A549 (cell line): Measurements from ENCODE around the gene APMAP. TPM values are rescaled to one million over a fixed set of nuclear protein-coding genes. Genes with fewer than 3 reads are reported as not detected.

Experiments
- ATAC-seq, 2 experiments: fragments of 200-7000 bp in 1 of 2; fragments of >200 bp in 1 of 2; cut with Nextera tagmentation in 1 of 2; cut with Tn5 transposase in 1 of 2; 3 replicates each; pipeline versions ENCODE4 v1.8.0 to v1.9.1; 2018 to 2020; ENCODE audit warnings: mild to moderate bottlenecking in 1 of 2, moderate library complexity in 1 of 2
- CTCF ChIA-PET: fragments of 300-600 bp; sonication (Branson Sonifier 250); formaldehyde crosslinking; extraction: SDS; loops from one replicate; lab custom pipeline; 2021; ENCODE audit warnings: antibody characterized with exemption, inconsistent platforms; lab: Yijun Ruan, JAX
- POLR2A ChIA-PET: fragments of 350-600 bp; formaldehyde crosslinking; extraction: SDS; loops from one replicate; lab custom pipeline; 2021; ENCODE audit warnings: antibody characterized with exemption, inconsistent platforms; lab: Yijun Ruan, JAX
- DNase-seq, 2 experiments: peaks; one replicate each; pipeline versions ENCODE4 v3.0.0 to v3.0.0-alpha.2; 2011 to 2016; ENCODE audit warnings: low read depth in 1 of 2, low spot score in 1 of 2
- FAIRE-seq: peaks from 2 replicates; lab custom pipeline; 2011; peaks lifted over from hg19 to GRCh38; lab: Jason Lieb, UNC
- H3K27ac ChIP-seq, 2 experiments: fragments of >200 bp; sonication (Bioruptor Twin); formaldehyde crosslinking; 3 replicates each; pipeline ENCODE4 v1.5.1; 2016 to 2017
- H3K4me1 ChIP-seq: fragments of >200 bp; sonication (Bioruptor Twin); formaldehyde crosslinking; 3 replicates; pipeline ENCODE4 v1.6.1; 2016
- H3K4me2 ChIP-seq: fragments of >200 bp; sonication (Bioruptor Twin); formaldehyde crosslinking; 3 replicates; pipeline ENCODE4 v1.6.1; 2016
- H3K4me3 ChIP-seq: fragments of >200 bp; sonication (Bioruptor Twin); formaldehyde crosslinking; 3 replicates; pipeline ENCODE4 v1.5.1; 2016
- H3K9me3 ChIP-seq: fragments of >200 bp; sonication (Bioruptor Twin); formaldehyde crosslinking; 3 replicates; pipeline ENCODE4 v1.6.1; 2016
- CBX2 ChIP-seq: fragments of 200-600 bp; sonication (generic); IDR thresholded peaks from 2 replicates; pipeline ENCODE4 v1.6.1; 2016; ENCODE audit warnings: low read depth, mild to moderate bottlenecking, borderline replicate concordance
- CEBPB ChIP-seq, 2 experiments: fragments of >200 bp in 1 of 2; sonication (Bioruptor Twin) in 1 of 2; formaldehyde crosslinking in 1 of 2; IDR thresholded peaks; 2 replicates each; pipeline ENCODE4 v1.6.1; 2012 to 2016
- CHD2 ChIP-seq: fragments of 150-350 bp; IDR thresholded peaks from 2 replicates; pipeline ENCODE4 v1.6.1; 2014; ENCODE audit warnings: low read length; ENCODE audit not compliant: partially characterized antibody
- CHD4 ChIP-seq: fragments of 200-600 bp; sonication (generic); IDR thresholded peaks from 2 replicates; pipeline ENCODE4 v1.6.1; 2016; ENCODE audit warnings: antibody characterized with exemption, mild to moderate bottlenecking, borderline replicate concordance
- EHMT2 ChIP-seq: fragments of 200-600 bp; sonication (generic); IDR thresholded peaks from 2 replicates; pipeline ENCODE4 v1.6.1; 2016; ENCODE audit warnings: antibody characterized with exemption, low read depth, mild to moderate bottlenecking, moderate library complexity
- EP300 ChIP-seq, 2 experiments: fragments of >200 bp; sonication (Bioruptor Twin); formaldehyde crosslinking; IDR thresholded peaks; 2 replicates in 1 of 2; 3 replicates in 1 of 2; pipeline ENCODE4 v1.6.1; 2016 to 2017
- ESRRA ChIP-seq: fragments of 150-350 bp; IDR thresholded peaks from 2 replicates; pipeline ENCODE4 v1.6.1; 2014; ENCODE audit warnings: mild to moderate bottlenecking, low read length, borderline replicate concordance
- FOSL2 ChIP-seq, 2 experiments: fragments of 450-650 bp in 1 of 2; fragments of >200 bp in 1 of 2; sonication (Bioruptor Twin) in 1 of 2; formaldehyde crosslinking; IDR thresholded peaks; 2 replicates each; pipeline versions ENCODE4 v1.5.0 to v1.6.1; 2016 to 2020; ENCODE audit warnings: mild to moderate bottlenecking in 1 of 2, moderate library complexity in 1 of 2
- FOXS1 ChIP-seq: fragments of 250-450 bp; sonication (Bioruptor Pico); IDR thresholded peaks from 2 replicates; pipeline ENCODE4 v1.5.0; 2020; ENCODE audit warnings: mild to moderate bottlenecking, moderate library complexity
- HEYL ChIP-seq: fragments of 250-450 bp; sonication (Bioruptor Pico); IDR thresholded peaks from 2 replicates; pipeline ENCODE4 v1.8.0; 2021; ENCODE audit warnings: mild to moderate bottlenecking, moderate library complexity
- HOXA7 ChIP-seq: fragments of 250-450 bp; sonication (Bioruptor Pico); IDR thresholded peaks from 2 replicates; pipeline ENCODE4 v1.5.0; 2020; ENCODE audit warnings: mild to moderate bottlenecking, moderate library complexity
- HOXB13 ChIP-seq: fragments of 250-450 bp; sonication (Bioruptor Pico); IDR thresholded peaks from 2 replicates; pipeline ENCODE4 v1.5.0; 2020; ENCODE audit warnings: low read depth, mild to moderate bottlenecking, moderate library complexity
- JUN ChIP-seq, 2 experiments: fragments of >200 bp; sonication (Bioruptor Twin); formaldehyde crosslinking; IDR thresholded peaks; 2 replicates in 1 of 2; 3 replicates in 1 of 2; pipeline ENCODE4 v1.6.1; 2016 to 2017
- KDM5A ChIP-seq: fragments of 200-600 bp; sonication (generic); IDR thresholded peaks from 2 replicates; pipeline ENCODE4 v1.6.1; 2016; ENCODE audit warnings: antibody characterized with exemption, mild to moderate bottlenecking
- MAZ ChIP-seq: fragments of 150-350 bp; IDR thresholded peaks from 2 replicates; pipeline ENCODE4 v1.6.1; 2014; ENCODE audit warnings: antibody characterized with exemption, low read depth, low read length, borderline replicate concordance
- NR3C1 ChIP-seq: fragments of >200 bp; sonication (Bioruptor Twin); formaldehyde crosslinking; IDR thresholded peaks from 3 replicates; pipeline ENCODE4 v1.6.1; 2017
- POLR2AphosphoS2 ChIP-seq: conservative IDR thresholded peaks from 2 replicates; pipeline ENCODE4 v1.6.1; 2012; ENCODE audit warnings: low read length, improper control_type of control experiment, inconsistent platforms
- RNF2 ChIP-seq: fragments of 200-600 bp; sonication (generic); IDR thresholded peaks from 2 replicates; pipeline ENCODE4 v1.6.1; 2016; ENCODE audit warnings: low read depth, mild to moderate bottlenecking, antibody characterized with exemption, moderate library complexity, borderline replicate concordance
- ZSCAN20 ChIP-seq: fragments of 250-450 bp; sonication (Bioruptor Pico); IDR thresholded peaks from 2 replicates; pipeline ENCODE4 v1.8.0; 2022; ENCODE audit warnings: mild to moderate bottlenecking, moderate library complexity
- WGBS: methylation state at CpG from one replicate; pipeline ENCODE4 v1.1.6; 2017; ENCODE audit errors: missing lambda C conversion rate; 5-methylcytosine and 5-hydroxymethylcytosine counted together
- polyA plus RNA-seq, 4 experiments: library from polyadenylated mRNA; depleted of rRNA in 3 of 4; stranded (reverse); fragments of >200 nt; fragmentation: RNase III in 1 of 4; extraction: RNeasy Plus Mini Kit Qiagen cat#74134 plus additional on column Dnase treatment in 1 of 4; gene quantifications; 2 replicates in 3 of 4; 3 replicates in 1 of 4; pipeline ENCODE4 v1.2.3, GENCODE V29; 2011 to 2017
- TF ChIP-seq, protein P1 (sequence below): fragments of 150-350 bp; IDR thresholded peaks from 2 replicates; pipeline ENCODE4 v1.6.1; 2014; ENCODE audit warnings: low read depth, mild to moderate bottlenecking, low read length
- TF ChIP-seq, protein P2 (sequence below): fragments of 250-450 bp; sonication (Bioruptor Pico); IDR thresholded peaks from 2 replicates; pipeline ENCODE4 v1.5.0; 2021; ENCODE audit warnings: mild to moderate bottlenecking, moderate library complexity, borderline replicate concordance
- TF ChIP-seq, protein P3 (sequence below): fragments of 450-650 bp; IDR thresholded peaks from 2 replicates; pipeline ENCODE4 v1.6.1; 2014; ENCODE audit warnings: antibody characterized with exemption
- TF ChIP-seq, protein P4 (sequence below): fragments of 250-450 bp; sonication (Bioruptor Pico); IDR thresholded peaks from 2 replicates; pipeline ENCODE4 v1.5.0; 2020; ENCODE audit warnings: low read depth, mild to moderate bottlenecking, moderate library complexity

APMAP gene
- polyA plus RNA-seq, 2 of the 4 experiments (the other 2 are of a cell fraction), result 113 to 141 TPM

DNA sequence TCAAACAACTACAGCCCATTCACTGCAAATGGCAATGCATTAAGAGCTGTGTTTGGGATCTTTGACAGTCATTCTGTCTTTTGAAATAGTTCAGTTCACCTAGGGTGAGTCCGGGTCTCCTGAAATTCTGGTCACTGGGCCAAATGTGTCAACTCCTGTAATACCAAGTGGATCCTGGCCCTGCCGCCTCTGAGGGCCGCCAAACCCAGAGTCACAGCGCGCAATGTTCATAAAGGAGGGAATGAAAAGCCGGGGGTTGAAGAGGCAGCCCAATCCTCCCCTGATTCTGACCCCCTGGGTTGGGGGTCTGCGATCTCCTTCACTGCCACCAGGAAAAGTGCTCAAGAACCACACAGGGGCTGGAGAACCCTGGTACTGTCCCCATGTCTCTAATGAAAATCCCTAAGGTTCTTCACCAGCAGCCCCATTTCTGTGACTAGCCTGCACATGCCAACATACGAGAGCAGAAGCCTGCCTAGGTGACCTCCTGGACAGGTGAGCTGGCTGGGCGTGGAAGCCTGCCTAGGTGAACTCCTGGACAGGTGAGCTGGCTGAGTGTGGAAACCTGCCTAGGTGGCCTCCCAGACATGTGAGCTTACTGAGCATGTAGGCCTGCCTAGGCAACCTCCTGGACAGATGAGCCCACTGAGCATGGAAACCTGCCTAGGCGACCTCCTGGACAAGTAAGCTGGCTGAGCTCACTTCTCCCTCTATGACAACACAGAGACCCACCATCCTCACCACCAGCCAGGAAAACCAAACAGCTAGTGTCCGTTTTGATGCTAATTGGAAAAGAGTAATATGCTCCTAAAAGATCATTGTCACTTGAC lies 16.1 kb upstream of the APMAP start:
- Histone ChIP-seq H3K4me3 (no peak overlapping the region), H3K4me2 (no peak overlapping the region), H3K27ac (no peak overlapping the region), H3K4me1 (peaks cover 7% of the 10 kb centered on the region; the same call in 1 of the 3 replicates), H3K9me3 (no peaks in the 10 kb centered on the region)
- FAIRE-seq (no peak), ATAC-seq (no peak)
- WGBS, result 82% methylated on average over 11 of the region's 11 CpGs
- POLR2A ChIA-PET, result no interaction called here
- TF ChIP-seq, protein P1, sequence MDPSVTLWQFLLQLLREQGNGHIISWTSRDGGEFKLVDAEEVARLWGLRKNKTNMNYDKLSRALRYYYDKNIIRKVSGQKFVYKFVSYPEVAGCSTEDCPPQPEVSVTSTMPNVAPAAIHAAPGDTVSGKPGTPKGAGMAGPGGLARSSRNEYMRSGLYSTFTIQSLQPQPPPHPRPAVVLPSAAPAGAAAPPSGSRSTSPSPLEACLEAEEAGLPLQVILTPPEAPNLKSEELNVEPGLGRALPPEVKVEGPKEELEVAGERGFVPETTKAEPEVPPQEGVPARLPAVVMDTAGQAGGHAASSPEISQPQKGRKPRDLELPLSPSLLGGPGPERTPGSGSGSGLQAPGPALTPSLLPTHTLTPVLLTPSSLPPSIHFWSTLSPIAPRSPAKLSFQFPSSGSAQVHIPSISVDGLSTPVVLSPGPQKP, result no peak
- no peak for TF ChIP-seq HEYL (CRISPR knock-in tag)
- no peak for TF ChIP-seq ESRRA
- TF ChIP-seq FOXS1, result no peak
- TF ChIP-seq CBX2, result no peak
- no peak for TF ChIP-seq FOSL2 (IDR thresholded peaks at IDR 0.05)
- no peak for TF ChIP-seq FOSL2 (CRISPR knock-in tag; IDR thresholded peaks at IDR 0.05)
- no peak for TF ChIP-seq CEBPB (IDR thresholded peaks at IDR 0.05)
- no peak for TF ChIP-seq EP300 (IDR thresholded peaks at IDR 0.05)
- no peak for TF ChIP-seq POLR2AphosphoS2
- no peak for TF ChIP-seq RNF2
- no peak for TF ChIP-seq NR3C1
- TF ChIP-seq, all 56 proteins: peak for 0
- no peak for DNase-seq
- CTCF ChIA-PET, result interaction anchor here (0.7 to 14.2 kb wide), 9 partner anchors 10 to 286 kb away, joined by 3 to 113 read pairs (median 3); no protein-coding TSS in a partner anchor

DNA sequence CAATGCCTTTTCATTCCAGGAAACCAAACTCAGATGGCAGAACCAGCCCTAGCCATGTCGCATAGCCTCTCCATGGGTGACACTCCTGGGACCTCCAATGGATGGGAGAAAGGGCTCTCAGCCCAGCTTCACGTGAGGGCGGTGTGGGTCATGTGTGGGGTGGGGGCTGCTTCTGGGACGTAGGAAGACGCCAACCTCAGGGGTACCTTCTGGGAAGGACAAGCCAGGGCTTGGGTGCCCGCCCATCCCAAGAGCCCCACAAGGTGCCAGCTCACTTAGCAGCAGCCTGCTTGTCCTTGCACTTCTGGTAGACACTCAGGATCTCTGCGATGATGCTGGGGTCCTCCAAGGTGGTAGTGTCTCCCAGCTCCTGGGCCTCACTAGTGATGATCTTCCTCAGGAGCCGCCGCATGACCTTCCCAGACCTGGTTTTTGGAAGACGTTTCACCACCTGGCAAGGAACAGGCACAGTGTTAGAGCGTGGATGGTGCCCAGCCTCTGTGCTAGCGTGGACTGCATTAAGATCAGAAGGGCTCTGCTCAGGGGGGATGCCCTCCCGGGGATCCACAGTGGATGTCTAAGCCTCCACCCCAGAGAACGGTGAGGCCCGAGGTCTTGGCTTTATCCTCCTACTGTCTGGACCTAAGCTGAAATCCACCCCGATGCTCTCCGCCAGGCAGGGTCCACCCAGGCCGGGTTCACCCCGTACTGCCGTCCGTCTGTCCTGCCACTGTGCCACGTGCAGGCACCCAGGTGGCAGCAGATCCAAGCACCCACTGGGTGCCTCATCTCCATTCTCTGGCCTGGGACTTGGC lies 15.1 kb upstream of the APMAP start:
- peaks cover 4% of the 10 kb centered on the region; the same call in 1 of the 3 replicates for H3K9me3 ChIP-seq
- no peak for DNase-seq
- CTCF ChIA-PET, result interaction anchor here (1.1 to 14.2 kb wide), 7 partner anchors 11 to 171 kb away, joined by 3 to 113 read pairs (median 4); no protein-coding TSS in a partner anchor
- no peak for FAIRE-seq
- peaks cover 7% of the 10 kb centered on the region; the same call in 1 of the 3 replicates for H3K4me1 ChIP-seq
- POLR2A ChIA-PET, result no interaction called here
- no peak overlapping the region for H3K27ac ChIP-seq
- no peak overlapping the region for H3K4me2 ChIP-seq
- ATAC-seq, result no peak; a peak in 1 of 6 replicates
- WGBS, result 90% methylated on average over 22 of the region's 22 CpGs
- no peak for TF ChIP-seq EHMT2
- no peak overlapping the region for H3K4me3 ChIP-seq

DNA sequence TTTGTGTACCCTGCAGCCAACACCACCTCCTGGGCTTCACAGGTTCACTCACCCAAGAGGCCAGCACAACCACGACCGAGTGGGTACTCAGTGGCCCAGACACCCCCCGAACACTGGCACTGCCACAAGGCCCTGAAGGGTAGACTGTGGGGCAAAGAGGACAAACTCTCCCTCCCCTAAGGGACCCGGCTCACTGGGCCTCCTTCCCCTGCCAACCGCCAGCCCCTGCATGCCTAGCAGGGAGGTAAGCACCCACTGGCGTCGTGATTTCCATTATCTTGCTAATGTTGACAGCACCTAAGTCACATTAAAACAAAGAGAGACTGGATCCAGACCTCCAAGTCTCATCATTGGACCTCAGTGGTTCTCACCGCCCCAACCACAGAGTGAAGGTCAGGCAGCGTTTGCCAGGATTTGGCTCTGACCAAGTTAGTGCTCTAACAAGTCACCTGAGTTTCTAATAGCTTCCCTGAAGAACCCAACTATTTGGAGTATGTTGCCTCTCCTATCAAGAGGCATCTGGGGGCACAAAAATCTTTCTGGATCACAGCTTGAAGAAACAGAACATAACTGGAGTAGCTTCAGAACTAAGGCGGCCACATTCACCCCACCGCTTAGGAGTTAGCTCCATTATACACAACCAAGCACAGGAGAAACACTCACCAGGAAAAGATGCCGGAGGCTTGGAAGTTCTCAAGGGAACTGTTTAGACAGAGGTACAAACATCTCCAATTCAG lies 14.0 kb upstream of the APMAP start:
- DNase-seq (no peak), FAIRE-seq (no peak), ATAC-seq (no peak)
- ChIA-PET CTCF (interaction anchor here (1.1 to 14.2 kb wide), 3 partner anchors 10 to 173 kb away, joined by 4 to 113 read pairs (median 5); no protein-coding TSS in a partner anchor), POLR2A (interaction anchor here (0.9 kb wide), 1 partner anchor 71 kb away, joined by 3 read pairs; no protein-coding TSS in a partner anchor)
- no peak overlapping the region for H3K4me2 ChIP-seq
- peaks cover 7% of the 10 kb centered on the region; the same call in 1 of the 3 replicates for H3K9me3 ChIP-seq
- H3K27ac ChIP-seq, result no peak overlapping the region
- H3K4me3 ChIP-seq, result no peak overlapping the region
- H3K4me1 ChIP-seq, result peaks cover 7% of the 10 kb centered on the region; the same call in 1 of the 3 replicates
- 85% methylated on average over 12 of the region's 12 CpGs for WGBS
- TF ChIP-seq EP300 (IDR thresholded peaks at IDR 0.05), result no peak
- TF ChIP-seq MAZ, result no peak
- no peak for TF ChIP-seq HOXA7 (CRISPR knock-in tag)
- no peak for TF ChIP-seq ZSCAN20 (CRISPR knock-in tag)
- TF ChIP-seq, protein P2, sequence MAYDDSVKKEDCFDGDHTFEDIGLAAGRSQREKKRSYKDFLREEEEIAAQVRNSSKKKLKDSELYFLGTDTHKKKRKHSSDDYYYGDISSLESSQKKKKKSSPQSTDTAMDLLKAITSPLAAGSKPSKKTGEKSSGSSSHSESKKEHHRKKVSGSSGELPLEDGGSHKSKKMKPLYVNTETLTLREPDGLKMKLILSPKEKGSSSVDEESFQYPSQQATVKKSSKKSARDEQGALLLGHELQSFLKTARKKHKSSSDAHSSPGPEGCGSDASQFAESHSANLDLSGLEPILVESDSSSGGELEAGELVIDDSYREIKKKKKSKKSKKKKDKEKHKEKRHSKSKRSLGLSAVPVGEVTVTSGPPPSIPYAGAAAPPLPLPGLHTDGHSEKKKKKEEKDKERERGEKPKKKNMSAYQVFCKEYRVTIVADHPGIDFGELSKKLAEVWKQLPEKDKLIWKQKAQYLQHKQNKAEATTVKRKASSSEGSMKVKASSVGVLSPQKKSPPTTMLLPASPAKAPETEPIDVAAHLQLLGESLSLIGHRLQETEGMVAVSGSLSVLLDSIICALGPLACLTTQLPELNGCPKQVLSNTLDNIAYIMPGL, result no peak
- TF ChIP-seq POLR2AphosphoS2, result no peak
- no peak for TF ChIP-seq JUN (IDR thresholded peaks at IDR 0.05)
- TF ChIP-seq CHD4, result no peak
- TF ChIP-seq KDM5A, result no peak
- TF ChIP-seq, protein P3, sequence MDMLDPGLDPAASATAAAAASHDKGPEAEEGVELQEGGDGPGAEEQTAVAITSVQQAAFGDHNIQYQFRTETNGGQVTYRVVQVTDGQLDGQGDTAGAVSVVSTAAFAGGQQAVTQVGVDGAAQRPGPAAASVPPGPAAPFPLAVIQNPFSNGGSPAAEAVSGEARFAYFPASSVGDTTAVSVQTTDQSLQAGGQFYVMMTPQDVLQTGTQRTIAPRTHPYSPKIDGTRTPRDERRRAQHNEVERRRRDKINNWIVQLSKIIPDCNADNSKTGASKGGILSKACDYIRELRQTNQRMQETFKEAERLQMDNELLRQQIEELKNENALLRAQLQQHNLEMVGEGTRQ, result no peak
- no peak for TF ChIP-seq CHD2
- no peak for TF ChIP-seq HOXB13 (CRISPR knock-in tag)
- TF ChIP-seq, protein P4, sequence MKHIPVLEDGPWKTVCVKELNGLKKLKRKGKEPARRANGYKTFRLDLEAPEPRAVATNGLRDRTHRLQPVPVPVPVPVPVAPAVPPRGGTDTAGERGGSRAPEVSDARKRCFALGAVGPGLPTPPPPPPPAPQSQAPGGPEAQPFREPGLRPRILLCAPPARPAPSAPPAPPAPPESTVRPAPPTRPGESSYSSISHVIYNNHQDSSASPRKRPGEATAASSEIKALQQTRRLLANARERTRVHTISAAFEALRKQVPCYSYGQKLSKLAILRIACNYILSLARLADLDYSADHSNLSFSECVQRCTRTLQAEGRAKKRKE, result no peak
